Pancreas (tissue), 10 donors: ENCODE results near the gene SLC35E2B. TPM values are rescaled to one million over a fixed set of nuclear protein-coding genes. Genes with fewer than 3 reads are reported as not detected.
"Not testable (repeated sequence)": the region's sequence is repeated elsewhere in the genome, so short reads cannot be mapped to it uniquely, and the experiment has no call there.

Source experiments
- ATAC-seq, 4 donors: fragments of 200-7000 bp; cut with Tn5 transposase; one replicate each; pipeline versions ENCODE4 v1.8.0 to v1.9.1; 2020; ENCODE audit warnings: mild to moderate bottlenecking in 4 of 4, moderate library complexity in 4 of 4
- DNase-seq, 6 donors: peaks; one replicate each; pipeline ENCODE4 v3.0.0-alpha.2; 2020
- FAIRE-seq: peaks from 2 replicates; lab custom pipeline; 2012; peaks lifted over from hg19 to GRCh38; lab: Jason Lieb, UNC
- H3K27ac ChIP-seq, 4 donors: fragments of 200-600 bp; sonication (generic); 1 replicate in 3 of 4; 2 replicates in 1 of 4; pipeline versions ENCODE4 v1.5.0 to v1.8.0; 2020
- H3K27me3 ChIP-seq, 4 donors: fragments of 200-600 bp; one replicate each; pipeline ENCODE4 v1.8.0; 2021
- H3K36me3 ChIP-seq, 3 donors: fragments of 200-600 bp; sonication (generic) in 1 of 3; one replicate each; pipeline versions ENCODE4 v1.5.0 to v1.8.0; 2020 to 2021
- H3K4me1 ChIP-seq, 3 donors: fragments of 200-600 bp; one replicate each; pipeline ENCODE4 v1.8.0; 2021
- H3K4me3 ChIP-seq, 4 donors: fragments of 200-600 bp; sonication (generic) in 2 of 4; one replicate each; pipeline versions ENCODE4 v1.5.0 to v1.8.0; 2020 to 2021
- H3K9me3 ChIP-seq, 4 donors: fragments of 200-600 bp; one replicate each; pipeline ENCODE4 v1.8.0; 2021
- WGBS, 2 donors: extraction: QIAGEN DNeasy Blood & Tissue Kit; methylation state at CpG; one replicate each; pipeline ENCODE4 v1.1.7; 2013; 5-methylcytosine and 5-hydroxymethylcytosine counted together
- intact Hi-C, 3 donors: fragments of 100-400 bp; cut with DNase I; formaldehyde crosslinking; loops; one replicate each; pipeline versions ENCODE4 v1.11.1 to v1.14.2; 2022
- polyA plus RNA-seq, 2 donors: library from polyadenylated mRNA; stranded (reverse); fragments of 200-250 nt; gene quantifications; one replicate each; pipeline ENCODE4 v1.2.3, GENCODE V29; 2013
- total RNA-seq, 6 donors: library from RNA; stranded (reverse); fragmentation: NEBNext Ultra II Directional in 4 of 6; extraction: Animal tissue kit (Norgen Biotek cat#: 25700) in 4 of 6; gene quantifications; one replicate each; pipeline versions ENCODE4 v1.2.1 to v1.2.4, GENCODE V29; 2021 to 2023
- TF ChIP-seq, protein P1 (sequence below), 4 donors: fragments of 200-600 bp; sonication (generic) in 3 of 4; IDR thresholded peaks; one replicate each; pipeline versions ENCODE4 v1.5.0 to v1.8.0; 2021; ENCODE audit warnings: antibody characterized with exemption in 4 of 4
- donor health status: healthy with polysubstance abuse.
- donor health status: DM: no; HTN: no; CAD: no; lungs with moderate emphysema.
- donor health status: DM: no; HTN: no; CAD: no.
- donor health status: control.
- donor health status: control.
- donor health status: Bipolar disorder and iron deficiency.
- donor health status: DM: yes; HTN: yes; CAD: no.
- donor health status: DM: no; HTN: no; CAD: no.
- donor health status: DM: no; HTN: no; CAD: no.
- donor health status: DM: yes; HTN: yes; CAD: no.

SLC35E2B gene
- total and polyA plus RNA-seq, 8 donors, result 12.1 to 45.4 (median 24.0) TPM

DNA sequence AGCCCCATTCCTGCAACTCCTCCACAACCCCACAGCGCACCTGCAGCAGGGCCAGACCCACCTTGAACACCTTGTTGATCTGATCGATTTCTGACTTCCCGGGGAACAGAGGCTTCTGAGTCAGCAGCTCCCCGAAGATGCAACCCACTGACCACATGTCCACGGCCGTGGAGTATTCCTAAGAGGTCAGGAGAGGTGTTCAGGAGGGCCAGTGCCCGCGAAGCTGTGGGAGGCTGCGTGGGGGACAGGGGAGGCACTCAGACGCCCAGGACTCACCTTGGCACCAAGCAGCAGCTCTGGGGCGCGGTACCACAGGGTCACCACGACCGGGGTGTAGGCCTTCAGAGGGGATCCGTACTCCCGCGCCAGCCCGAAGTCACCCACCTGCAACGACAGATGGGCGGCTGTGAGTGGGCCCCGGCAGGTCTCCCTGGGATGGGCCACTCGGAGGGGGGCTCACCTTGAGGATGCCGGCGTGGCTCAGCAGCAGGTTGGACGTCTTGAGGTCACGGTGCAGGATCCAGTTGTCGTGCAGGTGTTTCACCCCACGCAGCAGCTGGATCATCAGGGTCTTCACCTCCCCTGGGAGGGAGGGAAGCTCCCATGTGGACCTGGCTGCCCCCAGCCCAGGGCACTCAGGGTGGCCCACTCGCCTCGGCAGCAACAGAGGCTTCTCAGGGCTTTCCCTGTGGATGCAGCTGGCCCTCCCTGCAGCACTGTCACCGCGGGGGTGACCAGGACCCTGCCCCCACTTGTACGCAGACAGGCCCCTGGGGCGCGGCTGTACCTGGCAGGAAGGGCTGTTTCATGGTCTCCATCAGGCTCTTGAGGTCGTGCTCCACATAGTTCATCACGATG, 55.7 kb downstream of the SLC35E2B start:
- peak in 3 of 6 donors; percentile 22 to 48 (median 46) for DNase-seq
- H3K4me1 ChIP-seq, H3K27me3 ChIP-seq, intact Hi-C loops, H3K9me3 ChIP-seq, H3K27ac ChIP-seq, ATAC-seq, H3K4me3 ChIP-seq, FAIRE-seq: not testable (repeated sequence)
- H3K36me3 ChIP-seq, result peaks cover 0 to 14% (median 7%) of the 10 kb centered on the region in 3 donors
- WGBS, 2 donors, result 92% methylated on average over 32 to 37 of the region's 37 CpGs

DNA sequence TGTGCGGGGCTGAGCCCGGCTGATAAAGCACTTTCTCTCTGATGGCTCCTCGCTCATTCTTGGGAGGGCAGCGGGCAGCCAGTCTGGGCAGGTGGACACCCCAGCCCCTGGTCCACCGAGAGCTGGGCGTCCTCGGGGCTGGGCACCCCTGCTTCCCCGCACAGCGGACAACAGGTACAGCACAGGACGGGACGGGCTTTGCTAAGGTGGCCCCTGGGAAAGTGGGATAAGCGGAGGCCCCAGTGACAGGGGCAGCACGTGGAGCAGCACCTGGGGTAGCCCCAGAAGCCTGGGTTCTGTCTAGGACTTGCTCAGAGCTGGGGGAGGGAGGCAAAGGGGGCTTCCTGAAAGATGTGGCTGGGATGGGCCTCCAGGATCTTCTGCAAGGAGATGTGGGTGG, 58.0 kb downstream of the SLC35E2B start:
- H3K4me3 ChIP-seq, FAIRE-seq, H3K27me3 ChIP-seq, H3K27ac ChIP-seq, H3K9me3 ChIP-seq, intact Hi-C loops, H3K4me1 ChIP-seq: not testable (repeated sequence)
- ATAC-seq (peak in 1 of 4 donors; percentile 3), DNase-seq (peak in 3 of 6 donors; percentile 14 to 58 (median 47))
- H3K36me3 ChIP-seq, result peaks cover 0 to 14% (median 7%) of the 10 kb centered on the region in 3 donors
- WGBS, 2 donors, result 86 to 89% methylated on average over 9 of the region's 13 CpGs

DNA sequence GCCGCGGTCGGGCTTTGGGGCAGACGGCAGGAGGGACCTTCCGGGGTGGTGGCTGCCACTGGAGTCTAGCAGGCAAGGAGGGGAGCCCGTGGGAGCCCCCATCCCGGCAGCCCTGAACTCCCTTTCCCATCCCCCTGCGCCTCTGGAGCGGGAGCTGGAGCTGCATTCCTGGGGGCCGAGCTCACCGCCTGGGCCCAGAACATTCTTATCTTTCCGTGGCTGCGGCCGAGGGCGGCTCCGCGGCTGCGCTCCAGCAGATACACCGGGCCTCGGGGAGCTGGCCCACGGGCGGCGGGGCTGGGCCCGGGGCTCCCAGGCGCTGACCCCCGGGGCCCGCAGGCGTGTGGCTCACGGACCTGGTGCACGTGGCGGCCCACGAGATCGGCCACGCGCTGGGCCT, 59.2 kb downstream of the SLC35E2B start:
- H3K4me3 ChIP-seq, H3K9me3 ChIP-seq, DNase-seq, H3K4me1 ChIP-seq, intact Hi-C loops, H3K27me3 ChIP-seq, H3K27ac ChIP-seq, FAIRE-seq: not testable (repeated sequence)
- peaks cover 0 to 14% (median 7%) of the 10 kb centered on the region in 3 donors for H3K36me3 ChIP-seq
- peak in 2 of 4 donors; percentile 22 to 58 for ATAC-seq
- no CpG with 5 or more reads among the region's 35 CpGs for WGBS, 2 donors

DNA sequence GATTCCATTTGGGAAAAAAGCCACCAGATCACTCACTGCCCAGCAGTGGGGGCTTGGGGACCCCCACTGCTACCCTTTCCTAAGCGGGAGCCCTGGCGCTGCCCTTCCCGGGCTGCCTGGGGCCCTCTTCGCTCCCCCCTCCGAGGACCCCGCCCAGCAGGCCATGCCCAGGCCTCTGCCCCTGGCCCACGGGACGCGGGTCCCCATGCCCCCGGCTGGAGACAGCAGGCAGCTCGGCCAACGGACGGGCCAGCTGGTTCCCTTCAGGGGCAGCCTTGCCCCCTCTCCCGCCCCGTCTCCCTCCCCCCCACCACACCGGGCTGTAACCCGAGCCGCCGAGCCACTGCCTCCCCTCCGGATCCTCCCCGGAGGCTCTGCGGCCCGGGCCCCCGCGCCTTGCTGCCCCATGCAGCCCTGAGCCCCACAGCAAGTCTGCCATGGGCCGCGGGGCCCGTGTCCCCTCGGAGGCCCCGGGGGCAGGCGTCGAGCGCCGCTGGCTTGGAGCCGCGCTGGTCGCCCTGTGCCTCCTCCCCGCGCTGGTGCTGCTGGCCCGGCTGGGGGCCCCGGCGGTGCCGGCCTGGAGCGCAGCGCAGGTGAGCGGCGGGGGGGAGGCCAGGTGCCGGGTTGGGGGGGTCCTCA, 60.7 kb downstream of the SLC35E2B start, which contains the start of gene MMP23B:
Gene MMP23B, plus strand, starts transcription at position 392 of the 639 bp plus-strand sequence. Its CDS starts 46 bp downstream, at position 438.
- DNase-seq (peak in 3 of 6 donors; percentile 37 to 77 (median 60)), ATAC-seq (peak in 2 of 4 donors; percentile 11 to 12), FAIRE-seq (no peak)
- WGBS, 2 donors, result 6 to 7% methylated on average over 22 to 48 of the region's 48 CpGs
- no peaks in the 10 kb centered on the region for H3K9me3 ChIP-seq
- no peak within 1 kb of the TSS for H3K4me3 ChIP-seq
- H3K27me3 ChIP-seq, result no peaks in the 10 kb centered on the region
- intact Hi-C loops, result no loop called here
- TF ChIP-seq, protein P1, sequence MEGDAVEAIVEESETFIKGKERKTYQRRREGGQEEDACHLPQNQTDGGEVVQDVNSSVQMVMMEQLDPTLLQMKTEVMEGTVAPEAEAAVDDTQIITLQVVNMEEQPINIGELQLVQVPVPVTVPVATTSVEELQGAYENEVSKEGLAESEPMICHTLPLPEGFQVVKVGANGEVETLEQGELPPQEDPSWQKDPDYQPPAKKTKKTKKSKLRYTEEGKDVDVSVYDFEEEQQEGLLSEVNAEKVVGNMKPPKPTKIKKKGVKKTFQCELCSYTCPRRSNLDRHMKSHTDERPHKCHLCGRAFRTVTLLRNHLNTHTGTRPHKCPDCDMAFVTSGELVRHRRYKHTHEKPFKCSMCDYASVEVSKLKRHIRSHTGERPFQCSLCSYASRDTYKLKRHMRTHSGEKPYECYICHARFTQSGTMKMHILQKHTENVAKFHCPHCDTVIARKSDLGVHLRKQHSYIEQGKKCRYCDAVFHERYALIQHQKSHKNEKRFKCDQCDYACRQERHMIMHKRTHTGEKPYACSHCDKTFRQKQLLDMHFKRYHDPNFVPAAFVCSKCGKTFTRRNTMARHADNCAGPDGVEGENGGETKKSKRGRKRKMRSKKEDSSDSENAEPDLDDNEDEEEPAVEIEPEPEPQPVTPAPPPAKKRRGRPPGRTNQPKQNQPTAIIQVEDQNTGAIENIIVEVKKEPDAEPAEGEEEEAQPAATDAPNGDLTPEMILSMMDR (IDR thresholded peaks at IDR 0.05), result no peak
- no peaks in the 10 kb centered on the region for H3K4me1 ChIP-seq
- H3K36me3 ChIP-seq, result peaks cover 0 to 13% (median 0%) of the 10 kb centered on the region in 3 donors
- no peak within 1 kb of the TSS for H3K27ac ChIP-seq

DNA sequence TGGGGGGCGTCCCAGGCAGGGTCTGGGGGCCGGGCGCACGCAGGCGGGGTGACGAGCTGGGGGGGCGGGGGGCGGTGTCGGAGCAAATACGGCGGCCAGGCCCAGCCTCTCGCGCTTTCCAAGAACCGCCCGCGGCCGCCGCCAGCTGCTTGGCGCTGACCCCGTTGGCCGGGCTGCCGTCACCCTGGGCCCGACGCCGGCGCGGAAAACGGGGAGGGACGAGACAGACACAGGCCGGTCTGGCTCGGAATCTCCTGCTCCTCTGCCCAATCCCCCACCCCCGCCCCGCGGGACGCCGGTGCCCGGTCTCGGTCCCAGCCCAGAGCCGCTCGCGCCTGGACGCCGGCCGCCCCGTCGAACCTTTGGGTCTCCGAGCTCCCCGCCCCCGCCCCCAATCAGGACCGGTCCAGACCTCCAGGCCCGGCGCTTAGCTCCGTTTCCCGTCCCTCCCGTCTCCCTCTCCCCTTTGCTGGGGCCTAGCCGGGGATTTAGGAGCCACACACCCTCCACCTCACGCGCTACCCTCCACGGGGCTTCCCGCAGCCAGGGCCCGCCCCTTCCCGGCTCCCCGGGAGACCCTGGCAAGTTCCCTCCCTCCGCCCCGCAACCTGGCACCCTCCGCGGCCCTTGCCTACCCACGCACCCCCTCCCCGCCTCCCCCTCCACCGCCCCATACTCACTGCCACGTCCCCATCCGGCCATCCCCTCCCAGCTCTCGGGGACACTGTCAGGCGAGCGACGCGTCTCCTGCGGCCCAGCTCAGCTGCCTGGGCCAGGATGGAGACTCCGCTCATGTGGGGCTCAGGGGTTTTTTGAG, 61.4 kb downstream of the SLC35E2B start:
- Histone ChIP-seq H3K9me3 (no peaks in the 10 kb centered on the region), H3K36me3 (peaks cover 0 to 6% (median 0%) of the 10 kb centered on the region in 3 donors), H3K27me3 (no peaks in the 10 kb centered on the region), H3K4me3 (peak overlapping the region in 1 of 4 donors; percentile 10), H3K27ac (peak overlapping the region in 1 of 4 donors; percentile 44), H3K4me1 (no peaks in the 10 kb centered on the region)
- intact Hi-C loops, result no loop called here
- FAIRE-seq (no peak), DNase-seq (peak in 4 of 6 donors; percentile 23 to 80 (median 61)), ATAC-seq (peak in 3 of 4 donors; percentile 23 to 27 (median 23))
- TF ChIP-seq, protein P1 (IDR thresholded peaks at IDR 0.05), result no peak
- 27 to 28% methylated on average over 48 to 79 of the region's 79 CpGs for WGBS, 2 donors
